Activated T-helper 1 cell treated with Interleukin-2 at 50 U/mL for 16 hours (primary cell): ENCODE data around the gene GAL.
"Not testable (repeated sequence)": the region's sequence is repeated elsewhere in the genome, so short reads cannot be mapped to it uniquely, and the experiment has no call there.

Experiments
- DNase-seq: peaks from one replicate; pipeline ENCODE4 v3.0.0-alpha.2; 2020; ENCODE audit warnings: low read depth

The GAL gene, protein sequence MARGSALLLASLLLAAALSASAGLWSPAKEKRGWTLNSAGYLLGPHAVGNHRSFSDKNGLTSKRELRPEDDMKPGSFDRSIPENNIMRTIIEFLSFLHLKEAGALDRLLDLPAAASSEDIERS

GRCh38 chr11:68684385-68685356 lies at the start of gene GAL:
GAL (plus strand) TSS chr11:68684544; CDS start chr11:68684924, 380 bp downstream.
- no peak for DNase-seq

DNA sequence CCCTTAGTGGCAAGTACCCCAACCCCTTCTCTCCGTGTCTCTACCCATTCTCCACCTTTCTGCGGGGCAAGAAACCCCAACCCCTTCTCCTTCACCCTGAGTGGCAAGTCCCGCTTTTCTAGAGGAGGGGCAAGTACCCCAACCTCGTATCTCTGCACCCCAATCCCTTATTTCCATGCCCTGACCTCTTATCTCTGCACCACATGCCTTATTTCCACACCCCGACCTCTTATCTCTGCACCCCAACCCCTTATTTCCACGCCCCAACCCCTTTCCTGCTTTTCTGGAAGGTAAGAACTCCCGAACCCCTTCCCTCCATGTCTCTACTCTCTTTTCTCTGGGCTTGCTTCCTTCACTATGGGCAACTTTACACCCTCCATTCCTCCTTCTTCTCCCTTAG lies 49.7 kb upstream of the GAL start:
- DNase-seq = not testable (repeated sequence)

- not testable (repeated sequence) for DNase-seq
Measured at GRCh38 chr11:68635172-68635571, 49.2 kb upstream of the GAL start.

DNA sequence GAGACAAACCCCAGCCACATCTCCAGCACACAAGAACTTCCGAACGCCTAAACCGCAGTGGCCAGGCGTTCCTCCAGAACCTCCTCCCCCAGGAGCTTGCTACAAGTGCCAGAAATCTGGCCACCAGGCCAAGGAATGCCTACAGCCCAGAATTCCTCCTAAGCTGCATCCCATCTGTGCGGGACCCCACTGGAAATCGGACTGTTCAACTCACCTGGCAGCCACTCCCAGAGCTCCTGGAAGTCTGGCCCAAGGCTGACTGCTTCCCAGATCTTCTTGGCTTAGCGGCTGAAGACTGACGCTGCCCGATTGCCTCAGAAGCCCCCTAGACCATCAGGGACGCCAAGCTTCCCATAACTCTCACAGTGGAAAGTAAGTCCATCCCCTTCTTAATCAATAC lies 48.5 kb upstream of the GAL start:
- not testable (repeated sequence) for DNase-seq

DNA sequence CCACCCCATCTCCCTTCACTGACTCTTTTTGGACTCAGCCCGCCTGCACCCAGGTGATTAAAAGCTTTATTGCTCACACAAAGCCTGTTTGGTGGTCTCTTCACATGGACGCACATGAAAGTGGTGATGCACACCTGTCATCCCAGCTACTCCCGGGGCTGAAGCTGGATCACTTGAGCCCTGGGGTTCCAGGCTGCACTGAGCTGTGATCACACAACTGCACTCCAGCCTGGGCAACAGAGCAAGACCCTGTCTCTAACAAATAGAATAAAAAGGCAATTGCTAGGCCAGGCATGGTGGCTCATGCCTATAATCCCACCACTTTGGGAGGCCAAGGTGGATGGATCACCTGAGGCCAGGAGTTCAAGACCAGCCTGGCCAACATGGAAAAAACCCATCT lies 45.0 kb upstream of the GAL start:
- DNase-seq = not testable (repeated sequence)

- no peak for DNase-seq
Measured at GRCh38 chr11:68641880-68642279, 42.5 kb upstream of the GAL start.

DNA sequence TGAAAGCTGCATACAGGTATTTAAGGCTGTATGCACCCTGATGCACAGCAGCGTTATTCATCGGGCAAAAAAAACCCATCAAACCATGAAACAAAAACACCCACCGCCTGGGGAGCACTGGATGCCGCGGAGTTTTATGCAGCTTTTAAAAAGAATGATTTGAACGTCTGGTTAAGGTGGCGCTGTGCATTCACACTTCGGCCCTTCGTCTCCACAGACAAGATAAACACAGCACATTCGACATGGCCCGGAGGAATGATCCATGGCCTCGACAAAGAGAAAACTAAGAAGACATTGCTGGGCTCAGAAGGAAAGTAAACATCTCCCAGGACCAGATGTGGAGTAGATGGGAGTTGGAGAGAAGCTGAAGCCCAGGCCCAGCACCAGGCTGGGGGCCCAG lies 40.8 kb upstream of the GAL start:
- DNase-seq = no peak

- no peak for DNase-seq
Measured at GRCh38 chr11:68646832-68647231, 37.5 kb upstream of the GAL start.

DNA sequence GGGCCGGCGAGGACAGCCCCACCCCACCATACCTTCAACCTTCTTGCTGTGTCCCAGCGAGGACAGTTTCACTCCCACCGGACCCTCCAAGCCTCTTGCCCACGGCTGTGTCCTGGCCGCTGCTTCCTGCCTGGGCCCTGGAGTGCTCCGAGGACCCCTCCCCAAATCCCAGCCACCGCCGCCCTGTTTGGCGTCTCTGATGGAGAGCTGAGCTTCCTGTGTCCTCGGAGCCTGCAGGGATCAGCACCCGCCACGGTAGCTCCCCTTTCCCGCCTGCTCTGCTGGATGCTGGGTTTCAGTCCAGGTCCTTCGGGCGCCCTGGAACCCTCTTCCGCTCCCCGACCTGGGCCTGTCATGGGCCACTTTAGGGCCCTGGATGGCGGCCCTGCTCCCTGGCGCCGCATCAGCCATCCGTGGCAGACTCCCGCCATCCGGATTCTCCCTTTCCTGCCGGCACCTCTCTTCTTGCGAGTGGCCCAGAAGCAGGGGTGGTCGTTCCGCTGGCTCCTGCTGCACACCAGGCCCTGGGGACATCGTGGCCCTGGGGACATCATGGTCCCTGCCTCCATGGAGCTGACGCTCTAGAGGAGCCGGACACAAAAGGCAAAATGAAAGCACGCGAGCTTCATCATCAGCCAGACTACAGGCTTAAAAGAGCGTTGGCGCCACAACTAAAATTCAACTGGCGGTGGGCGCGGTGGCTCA lies 34.3 kb upstream of the GAL start:
- no peak for DNase-seq

DNA sequence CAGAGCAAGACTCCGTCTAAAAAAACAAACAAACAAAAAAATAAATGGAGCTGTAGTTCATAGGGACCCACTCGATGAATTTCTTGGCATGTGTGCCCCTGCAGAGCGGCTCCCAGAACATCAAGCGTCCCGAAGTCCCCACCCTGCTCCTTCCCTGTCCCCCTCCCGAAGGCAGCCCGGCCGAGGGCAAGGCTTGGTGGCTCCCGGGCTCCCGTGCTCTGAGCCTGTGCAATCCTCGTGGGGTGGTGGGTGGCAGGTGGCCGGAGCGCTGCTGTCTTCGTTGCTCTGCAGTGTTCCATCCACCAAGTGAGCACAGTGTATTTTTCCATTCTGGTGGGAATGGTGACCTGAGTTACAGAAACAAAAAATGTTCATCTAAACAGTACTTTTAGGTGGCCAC lies 33.5 kb upstream of the GAL start:
- DNase-seq = no peak

GRCh38 chr11:68651208-68651984 lies 32.9 kb upstream of the GAL start:
- no peak for DNase-seq

DNA sequence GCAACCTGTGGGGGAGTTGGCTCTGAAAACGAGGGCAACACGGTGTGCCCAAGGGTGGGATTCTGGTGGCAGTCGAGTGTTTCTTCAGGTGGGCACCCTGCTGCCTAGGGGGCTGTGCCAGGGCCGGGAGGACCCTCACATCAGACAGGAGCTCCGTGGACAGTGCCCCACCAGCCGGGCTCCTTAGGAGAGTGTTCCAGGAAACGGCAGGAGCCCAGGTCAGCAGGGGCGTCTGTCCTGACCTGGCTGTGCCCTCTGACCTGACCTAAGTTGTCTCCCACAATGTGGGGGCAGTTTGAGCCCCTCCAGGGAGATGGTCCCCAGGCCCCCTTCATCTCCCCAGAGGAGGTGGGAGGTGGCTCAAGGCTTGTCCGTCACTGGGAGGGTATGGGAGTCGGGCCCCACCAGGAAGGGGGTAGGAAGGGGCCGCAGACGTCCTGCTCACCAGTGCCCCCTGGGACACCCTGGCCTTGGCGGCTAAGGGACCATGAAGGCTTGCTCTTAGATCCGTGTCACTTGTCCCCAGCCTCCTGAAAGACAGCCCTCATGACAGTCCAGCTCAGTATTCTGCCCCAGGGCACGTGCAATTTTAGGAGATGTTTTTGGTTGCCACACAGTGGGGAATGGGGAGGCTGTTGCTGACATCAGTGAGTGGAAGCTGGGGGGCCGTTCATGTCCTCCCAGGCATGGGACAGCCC lies 32.2 kb upstream of the GAL start:
- no peak for DNase-seq

GRCh38 chr11:68652683-68653156 lies 31.6 kb upstream of the GAL start:
- DNase-seq = no peak

DNA sequence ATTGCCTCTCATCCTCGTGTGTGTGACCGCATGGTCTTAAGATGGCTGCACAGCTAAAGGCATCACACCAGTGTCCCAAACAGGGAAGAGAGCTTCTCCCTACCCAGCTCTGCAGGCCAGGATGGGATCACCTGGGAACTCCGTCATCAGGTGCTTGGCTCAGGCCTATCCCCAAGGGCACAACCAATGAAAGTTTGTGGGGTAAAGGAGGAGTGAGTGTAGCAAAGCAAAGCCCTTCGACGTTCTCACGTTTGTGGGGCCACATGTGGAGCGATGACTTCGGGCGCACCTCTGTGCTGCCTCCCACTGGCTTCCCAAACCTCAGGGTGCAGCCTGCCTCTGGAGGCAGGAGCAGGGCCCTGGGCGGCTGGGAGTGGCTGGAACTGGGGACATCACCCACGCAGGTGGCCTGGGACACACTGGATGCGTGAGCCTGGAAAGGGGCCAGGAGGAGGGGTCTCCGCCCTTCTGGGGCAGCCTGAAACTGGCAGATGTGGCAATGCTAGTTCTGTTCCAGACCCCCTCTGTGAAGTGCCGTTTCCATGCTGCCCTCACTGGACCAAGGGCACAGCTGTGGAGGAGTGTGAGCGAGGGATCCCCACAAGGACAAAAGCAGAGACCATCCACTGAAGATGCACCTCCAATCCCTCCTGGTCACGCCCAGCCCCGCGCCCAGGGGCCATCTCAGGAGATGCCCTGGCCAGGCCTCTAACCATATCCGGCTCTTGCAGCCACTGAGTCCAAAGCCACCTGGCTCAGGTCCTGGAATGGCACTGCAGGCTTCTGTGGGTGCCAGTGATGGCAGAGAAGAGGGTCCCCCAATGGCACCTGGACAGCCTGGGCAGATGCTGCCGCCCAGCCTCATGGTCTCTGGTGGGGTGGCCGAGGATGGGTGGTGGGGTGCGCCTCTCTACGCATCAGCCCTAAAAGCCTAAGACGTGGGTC lies 30.6 kb upstream of the GAL start:
- DNase-seq = no peak

GRCh38 chr11:68654978-68655377 lies 29.4 kb upstream of the GAL start:
- no peak for DNase-seq

- no peak for DNase-seq
Measured at GRCh38 chr11:68655406-68655805, 28.9 kb upstream of the GAL start.

DNA sequence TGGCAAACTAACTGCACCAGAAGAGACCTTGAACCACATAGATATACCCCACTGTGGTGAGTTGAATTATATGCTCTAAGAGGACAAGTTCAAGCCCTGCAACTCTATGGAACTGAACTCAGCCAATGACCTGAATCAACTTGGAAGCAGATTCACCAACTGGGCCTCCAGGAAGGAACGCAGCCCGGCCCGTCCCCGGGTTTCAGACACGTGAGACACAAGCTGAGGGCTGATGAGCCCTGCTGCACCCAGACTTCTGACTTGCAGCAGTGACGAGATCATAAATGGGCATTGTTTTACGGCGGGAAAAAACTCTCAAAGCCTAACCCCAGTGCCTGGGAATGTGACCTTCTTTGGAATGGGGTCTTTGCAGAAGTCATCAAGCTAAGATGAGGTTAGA lies 28.5 kb upstream of the GAL start:
- DNase-seq = no peak

- DNase-seq = no peak
Measured at GRCh38 chr11:68657021-68657780, 27.1 kb upstream of the GAL start.

DNA sequence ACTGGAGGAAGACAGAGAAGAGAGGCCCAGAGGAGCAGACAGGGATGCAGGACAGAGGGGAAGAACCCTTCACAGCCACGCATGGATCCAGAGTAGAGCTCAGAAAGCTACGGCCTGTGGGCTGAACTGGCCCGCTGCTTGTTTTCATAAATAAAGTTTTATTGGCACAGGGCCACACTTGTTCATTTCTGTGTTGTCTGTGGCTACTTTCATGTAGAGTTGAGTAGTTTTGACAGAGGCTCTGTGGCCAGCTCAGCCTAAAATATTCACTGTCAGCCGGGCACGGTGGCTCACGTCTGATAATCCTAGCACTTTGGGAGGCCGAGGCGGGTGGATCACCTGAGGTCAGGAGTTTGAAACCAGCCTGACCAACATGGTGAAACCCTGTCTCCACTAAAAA lies 26.2 kb upstream of the GAL start:
- DNase-seq = no peak
